Stomach (tissue), 9 donors: ENCODE results near the gene KCNAB1. TPM values are rescaled to one million over a fixed set of nuclear protein-coding genes. Genes with fewer than 3 reads are reported as not detected.

Experiments
- DNase-seq, 2 donors: peaks; one replicate each; pipeline versions ENCODE4 v3.0.0 to v3.0.0-alpha.2; 2013 to 2019
- H3K27ac ChIP-seq, 5 donors: fragments of 200-600 bp in 4 of 5; sonication (generic) in 4 of 5; one replicate each; pipeline ENCODE4 v1.5.1; 2013 to 2019; ENCODE audit warnings: mild to moderate bottlenecking in 1 of 5, moderate library complexity in 1 of 5
- H3K27me3 ChIP-seq, 3 donors: fragments of 200-600 bp; sonication (generic); one replicate each; pipeline ENCODE4 v1.5.1; 2017 to 2019; ENCODE audit warnings: mixed run types in 1 of 3
- H3K36me3 ChIP-seq, 4 donors: fragments of 200-600 bp; sonication (generic); 1 replicate in 3 of 4; 2 replicates in 1 of 4; pipeline ENCODE4 v1.5.1; 2016 to 2019
- H3K4me1 ChIP-seq, 4 donors: fragments of 200-600 bp; sonication (generic); one replicate each; pipeline ENCODE4 v1.5.1; 2016 to 2019
- H3K4me3 ChIP-seq, 4 donors: fragments of 200-600 bp; sonication (generic) in 3 of 4; one replicate each; pipeline ENCODE4 v1.5.1; 2016 to 2019; ENCODE audit warnings: mild to moderate bottlenecking in 1 of 4
- H3K9me3 ChIP-seq, 4 donors: fragments of 200-600 bp; sonication (generic); one replicate each; pipeline ENCODE4 v1.5.1; 2016 to 2019
- EP300 ChIP-seq: sonication (generic); formaldehyde crosslinking; IDR thresholded peaks from one replicate; pipeline ENCODE4 v1.6.1; 2017; ENCODE audit warnings: antibody characterized with exemption
- POLR2A ChIP-seq, 4 donors: fragments of 450-650 bp; IDR thresholded peaks; one replicate each; pipeline ENCODE4 v1.6.1; 2016; ENCODE audit warnings: antibody characterized with exemption in 4 of 4, control low read depth in 2 of 4, mild to moderate bottlenecking in 1 of 4, moderate library complexity in 1 of 4
- POLR2AphosphoS5 ChIP-seq, 3 donors: sonication (generic); formaldehyde crosslinking; IDR thresholded peaks; one replicate each; pipeline ENCODE4 v1.6.1; 2016; ENCODE audit warnings: antibody characterized with exemption in 3 of 3
- WGBS, 5 donors: extraction: QIAGEN DNeasy Blood & Tissue Kit in 3 of 5; methylation state at CpG; one replicate each; pipeline versions ENCODE4 v1.1.5 to v1.1.7; 2013 to 2018; 5-methylcytosine and 5-hydroxymethylcytosine counted together
- intact Hi-C: fragments of 100-400 bp; cut with DNase I; formaldehyde crosslinking; loops from one replicate; pipeline ENCODE4 v1.15.1; 2023; ENCODE audit warnings: low total_unique reads
- polyA plus RNA-seq, 3 donors: library from polyadenylated mRNA; stranded (reverse); fragments of 200-250 nt; gene quantifications; one replicate each; pipeline ENCODE4 v1.2.3, GENCODE V29; 2013
- total RNA-seq, 5 donors: library from RNA; depleted of rRNA; stranded (reverse); fragments of >200 nt; gene quantifications; one replicate each; pipeline versions ENCODE4 v1.1.0 to v1.2.3, GENCODE V29; 2014 to 2016
- TF ChIP-seq, protein P1 (sequence below), 7 experiments: fragments of 450-650 bp in 4 of 7; fragments of 200-600 bp in 3 of 7; sonication (generic) in 3 of 7; IDR thresholded peaks; one replicate each; pipeline ENCODE4 v1.5.1; 2016 to 2019; ENCODE audit warnings: antibody characterized with exemption in 7 of 7, control low read depth in 2 of 7, mild to moderate bottlenecking in 1 of 7
- donor health status: healthy with polysubstance abuse.
- donor health status: Bipolar disorder and iron deficiency.
- donor health status: healthy.

The KCNAB1 gene
- total and polyA plus RNA-seq, 8 donors, result 0.12 to 3.8 (median 0.29) TPM; not detected in 2

DNA sequence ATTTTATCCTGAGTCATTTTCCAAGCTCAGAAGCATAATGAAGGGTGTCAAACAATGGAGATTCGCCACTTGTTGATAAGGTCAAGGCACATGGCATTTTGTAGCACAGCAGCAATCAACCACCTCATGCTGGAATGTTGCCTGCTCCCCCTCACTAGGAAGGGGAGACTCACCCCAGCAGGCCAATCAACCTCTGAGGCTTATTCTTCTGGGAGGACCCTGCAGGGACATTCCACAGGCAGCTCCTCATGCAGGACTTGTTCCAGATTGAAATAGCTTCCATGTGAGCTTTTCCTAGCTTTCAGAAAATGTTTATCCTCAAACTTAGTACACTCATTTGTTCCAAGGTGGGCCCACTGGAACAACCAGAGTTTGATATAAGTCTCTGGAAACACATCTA is 356.9 kb downstream of the KCNAB1 start:
- Histone ChIP-seq H3K4me1 (peaks cover 0 to 6% (median 0%) of the 10 kb centered on the region in 4 donors), H3K9me3 (no peaks in the 10 kb centered on the region), H3K36me3 (no peaks in the 10 kb centered on the region), H3K27ac (no peak overlapping the region), H3K27me3 (no peaks in the 10 kb centered on the region), H3K4me3 (no peak overlapping the region)
- intact Hi-C loops, result no loop called here
- peak in 1 of 2 donors; percentile 48 for DNase-seq
- 70 to 89% (median 83%) methylated on average over 1 of the region's 1 CpG for WGBS, 5 donors
- no peak for TF ChIP-seq POLR2A (IDR thresholded peaks at IDR 0.05)

DNA sequence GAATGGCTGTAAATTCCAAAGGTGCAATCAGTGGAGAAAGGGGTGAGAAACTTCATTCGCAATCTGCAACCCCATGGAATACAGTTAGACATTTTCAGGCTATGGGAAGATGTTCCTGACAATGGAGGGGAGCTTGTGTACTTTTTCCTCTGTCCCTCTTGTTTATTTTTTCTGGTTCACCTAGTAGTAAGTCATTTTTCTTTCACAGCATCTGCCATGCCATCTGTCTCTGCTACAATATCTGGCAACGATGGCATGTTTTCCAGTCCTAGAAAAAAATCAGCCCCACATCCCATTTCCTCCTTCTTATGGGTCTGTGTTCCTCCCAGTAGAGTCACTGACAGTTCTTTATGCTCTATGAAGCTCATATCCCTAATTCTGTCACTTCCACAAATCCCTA is 358.5 kb downstream of the KCNAB1 start:
- intact Hi-C loops, result no loop called here
- Histone ChIP-seq H3K9me3 (no peaks in the 10 kb centered on the region), H3K4me1 (peaks cover 0 to 21% (median 9%) of the 10 kb centered on the region in 4 donors), H3K27me3 (no peaks in the 10 kb centered on the region), H3K4me3 (no peak overlapping the region), H3K27ac (no peak overlapping the region), H3K36me3 (no peaks in the 10 kb centered on the region)
- DNase-seq, result no peak
- TF ChIP-seq EP300 (no peak), POLR2AphosphoS5 (IDR thresholded peaks at IDR 0.05) (no peak)
- TF ChIP-seq, protein P1, sequence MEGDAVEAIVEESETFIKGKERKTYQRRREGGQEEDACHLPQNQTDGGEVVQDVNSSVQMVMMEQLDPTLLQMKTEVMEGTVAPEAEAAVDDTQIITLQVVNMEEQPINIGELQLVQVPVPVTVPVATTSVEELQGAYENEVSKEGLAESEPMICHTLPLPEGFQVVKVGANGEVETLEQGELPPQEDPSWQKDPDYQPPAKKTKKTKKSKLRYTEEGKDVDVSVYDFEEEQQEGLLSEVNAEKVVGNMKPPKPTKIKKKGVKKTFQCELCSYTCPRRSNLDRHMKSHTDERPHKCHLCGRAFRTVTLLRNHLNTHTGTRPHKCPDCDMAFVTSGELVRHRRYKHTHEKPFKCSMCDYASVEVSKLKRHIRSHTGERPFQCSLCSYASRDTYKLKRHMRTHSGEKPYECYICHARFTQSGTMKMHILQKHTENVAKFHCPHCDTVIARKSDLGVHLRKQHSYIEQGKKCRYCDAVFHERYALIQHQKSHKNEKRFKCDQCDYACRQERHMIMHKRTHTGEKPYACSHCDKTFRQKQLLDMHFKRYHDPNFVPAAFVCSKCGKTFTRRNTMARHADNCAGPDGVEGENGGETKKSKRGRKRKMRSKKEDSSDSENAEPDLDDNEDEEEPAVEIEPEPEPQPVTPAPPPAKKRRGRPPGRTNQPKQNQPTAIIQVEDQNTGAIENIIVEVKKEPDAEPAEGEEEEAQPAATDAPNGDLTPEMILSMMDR (IDR thresholded peaks at IDR 0.05), result no peak
- WGBS, 5 donors, result 79 to 95% (median 87%) methylated on average over 2 of the region's 2 CpGs

DNA sequence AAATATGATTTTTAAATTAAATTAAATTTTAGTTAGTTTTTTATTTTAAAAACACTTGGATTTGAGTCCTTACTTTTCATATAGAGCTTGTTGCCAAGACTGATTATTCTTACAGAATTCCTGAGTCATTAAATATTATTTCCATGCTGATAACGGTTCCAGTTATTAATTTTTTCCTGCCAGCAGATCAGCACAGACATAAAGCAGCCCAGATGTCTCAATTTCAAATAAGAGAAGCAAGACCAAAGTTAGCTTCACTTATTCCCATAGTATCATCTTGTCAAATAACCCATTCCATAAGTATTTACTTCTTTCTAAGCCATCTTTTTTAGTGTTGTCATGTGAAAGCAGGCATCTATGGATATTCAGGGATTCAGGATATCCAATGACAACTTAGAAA is 359.2 kb downstream of the KCNAB1 start:
- Histone ChIP-seq H3K27ac (no peak overlapping the region), H3K27me3 (no peaks in the 10 kb centered on the region), H3K4me3 (no peak overlapping the region), H3K9me3 (no peaks in the 10 kb centered on the region), H3K36me3 (no peaks in the 10 kb centered on the region), H3K4me1 (peaks cover 0 to 26% (median 13%) of the 10 kb centered on the region in 4 donors)
- 32 to 58% (median 50%) methylated on average over 1 of the region's 1 CpG for WGBS, 5 donors
- no peak for DNase-seq
- no peak for TF ChIP-seq EP300
- TF ChIP-seq, protein P1 (IDR thresholded peaks at IDR 0.05), result no peak
- TF ChIP-seq POLR2AphosphoS5 (IDR thresholded peaks at IDR 0.05), result no peak
- no peak for TF ChIP-seq POLR2A (IDR thresholded peaks at IDR 0.05)
- intact Hi-C loops, result no loop called here

DNA sequence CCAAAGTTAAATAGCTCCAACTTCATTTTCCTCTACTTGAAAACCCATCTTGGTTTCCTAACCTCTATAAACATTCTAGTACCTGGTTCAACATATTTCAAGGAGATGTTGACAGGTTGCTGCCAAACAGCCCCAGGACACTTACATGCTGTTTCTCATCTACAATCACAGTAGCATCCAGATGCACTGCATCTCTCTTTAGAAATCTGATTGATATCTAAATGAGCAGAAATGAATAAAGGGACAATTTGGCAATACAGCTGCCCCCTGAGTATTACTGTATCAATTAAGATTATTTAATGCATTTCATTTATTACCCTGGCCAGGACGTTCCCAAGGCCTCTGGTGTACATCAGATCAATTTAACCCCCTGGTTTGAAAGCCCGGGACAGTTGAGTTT is 360.6 kb downstream of the KCNAB1 start:
- H3K36me3 ChIP-seq, result no peaks in the 10 kb centered on the region
- H3K27ac ChIP-seq, result no peak overlapping the region
- peaks cover 0 to 26% (median 13%) of the 10 kb centered on the region in 4 donors for H3K4me1 ChIP-seq
- H3K9me3 ChIP-seq, result no peaks in the 10 kb centered on the region
- no peaks in the 10 kb centered on the region for H3K27me3 ChIP-seq
- WGBS, 5 donors, result 72 to 93% (median 91%) methylated on average over 2 of the region's 2 CpGs
- H3K4me3 ChIP-seq, result no peak overlapping the region
- intact Hi-C loops, result no loop called here
- TF ChIP-seq POLR2A (IDR thresholded peaks at IDR 0.05), result no peak
- TF ChIP-seq, protein P1 (IDR thresholded peaks at IDR 0.05), result no peak
- TF ChIP-seq EP300, result no peak
- no peak for TF ChIP-seq POLR2AphosphoS5 (IDR thresholded peaks at IDR 0.05)
- no peak for DNase-seq

DNA sequence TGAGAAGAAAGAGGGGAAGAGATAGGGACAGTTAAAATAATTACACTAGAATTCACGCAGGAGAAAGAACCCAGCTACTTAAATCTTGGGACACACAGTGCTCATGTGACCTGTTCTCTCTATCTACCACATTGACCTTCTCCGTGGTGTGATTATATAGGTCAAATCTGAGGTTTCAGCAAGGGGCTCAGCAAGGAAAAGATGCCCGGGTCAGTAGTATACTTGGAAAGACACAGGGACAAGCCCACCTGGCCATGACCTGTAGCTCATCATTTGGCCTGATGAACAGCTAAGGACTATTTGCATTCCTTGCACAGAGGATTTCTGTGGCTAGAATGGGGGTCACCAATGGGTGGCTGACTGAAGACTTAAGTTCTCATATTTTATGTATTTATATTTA is 362.6 kb downstream of the KCNAB1 start:
- DNase-seq, result no peak
- no peak for TF ChIP-seq POLR2A (IDR thresholded peaks at IDR 0.05)
- TF ChIP-seq EP300, result no peak
- TF ChIP-seq POLR2AphosphoS5 (IDR thresholded peaks at IDR 0.05), result no peak
- TF ChIP-seq, protein P1 (IDR thresholded peaks at IDR 0.05), result no peak
- Histone ChIP-seq H3K4me3 (no peak overlapping the region), H3K4me1 (peaks cover 0 to 30% (median 13%) of the 10 kb centered on the region in 4 donors), H3K36me3 (no peaks in the 10 kb centered on the region), H3K9me3 (no peaks in the 10 kb centered on the region), H3K27ac (peak overlapping the region; percentile 20 to 81 (median 73)), H3K27me3 (no peaks in the 10 kb centered on the region)
- WGBS, 5 donors, result 82 to 93% (median 86%) methylated on average over 3 of the region's 3 CpGs
- intact Hi-C loops, result no loop called here
